UCSD-AML1 (cell line): Measurements from ENCODE around the gene SPAG9.

Experiments used
- DNase-seq: peaks from one replicate; lab custom pipeline; 2025; ENCODE audit not compliant: unreplicated experiment; lab: John Stamatoyannopoulos, UW

SPAG9 gene

GRCh38 chr17:51120739-51121619, at the start of gene SPAG9:
Gene SPAG9 (minus strand): TSS chr17:51120868. CDS start chr17:51120656, 212 bp downstream.
- DNase-seq = peak; percentile 97

DNA sequence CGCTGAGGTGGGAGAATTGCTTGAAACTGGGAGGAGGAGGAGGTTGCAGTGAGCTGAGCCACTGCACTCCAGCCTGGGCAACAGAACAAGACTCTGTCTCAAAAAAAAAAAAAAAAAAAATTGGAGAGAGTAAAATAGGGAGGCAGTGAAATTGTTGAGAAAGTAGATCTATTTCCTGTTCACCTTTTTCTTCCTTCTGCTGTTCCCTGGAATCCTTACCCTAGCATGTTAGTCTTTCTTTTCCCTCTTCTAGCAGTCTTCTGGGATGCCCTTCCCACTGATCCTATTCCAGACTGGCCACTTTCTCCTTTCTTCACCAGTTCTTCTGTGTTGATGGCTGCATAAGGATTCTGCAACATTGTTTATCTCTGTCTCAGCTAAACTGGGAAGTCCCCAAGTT, 48.7 kb upstream of the SPAG9 start:
- DNase-seq = no peak

DNA sequence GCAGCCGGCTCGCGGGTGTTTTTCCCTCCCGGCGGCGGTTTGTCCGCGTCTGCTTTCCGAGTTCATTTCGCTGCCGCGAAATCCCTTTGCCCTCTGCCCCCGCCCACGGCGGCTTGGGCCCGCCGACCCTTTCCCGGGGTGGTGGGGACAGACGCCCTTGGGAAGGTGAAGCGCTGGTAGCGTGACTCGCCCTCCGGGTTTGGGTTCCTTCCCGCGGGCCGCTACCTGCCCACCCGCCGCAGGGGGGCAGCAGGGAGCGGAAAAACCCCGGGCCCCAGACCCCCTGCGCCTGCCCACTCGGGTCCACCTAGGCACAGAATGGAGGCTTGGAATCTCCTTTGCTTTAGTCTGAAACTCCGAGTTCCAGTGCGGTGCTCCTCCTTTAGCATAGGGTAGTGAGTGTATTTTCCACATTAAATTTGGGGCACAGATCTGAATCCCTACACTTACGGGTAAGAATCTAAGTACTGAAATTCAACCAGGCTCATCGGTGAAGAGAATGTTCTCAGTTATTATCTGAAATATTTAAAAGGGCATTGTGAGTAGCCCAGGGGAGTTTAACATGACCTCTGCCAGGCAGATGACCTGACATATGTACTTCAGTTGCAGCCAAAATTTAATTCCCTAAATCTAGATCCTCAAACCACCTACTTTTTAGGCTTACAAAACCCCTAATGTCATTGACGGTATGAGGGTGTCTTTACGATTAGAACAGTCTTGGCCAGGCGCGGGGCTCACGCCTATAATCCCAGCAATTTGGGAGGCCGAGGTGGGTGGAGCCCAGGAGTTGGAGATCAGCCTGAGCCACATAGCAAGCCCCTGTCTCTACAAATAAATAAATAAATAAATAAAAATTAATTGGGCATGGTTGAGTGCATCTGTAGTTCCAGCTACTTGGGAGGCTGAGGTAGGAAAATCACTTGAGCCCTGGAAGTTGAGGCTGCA, 46.6 kb upstream of the SPAG9 start:
- DNase-seq = peak; percentile 80

- DNase-seq = peak; percentile 88
Measured at GRCh38 chr17:51166198-51166986, 45.7 kb upstream of the SPAG9 start, which contains the start of gene NME2. Gene NME2 (plus strand): TSS chr17:51166411. CDS start chr17:51166831, 420 bp downstream.

DNA sequence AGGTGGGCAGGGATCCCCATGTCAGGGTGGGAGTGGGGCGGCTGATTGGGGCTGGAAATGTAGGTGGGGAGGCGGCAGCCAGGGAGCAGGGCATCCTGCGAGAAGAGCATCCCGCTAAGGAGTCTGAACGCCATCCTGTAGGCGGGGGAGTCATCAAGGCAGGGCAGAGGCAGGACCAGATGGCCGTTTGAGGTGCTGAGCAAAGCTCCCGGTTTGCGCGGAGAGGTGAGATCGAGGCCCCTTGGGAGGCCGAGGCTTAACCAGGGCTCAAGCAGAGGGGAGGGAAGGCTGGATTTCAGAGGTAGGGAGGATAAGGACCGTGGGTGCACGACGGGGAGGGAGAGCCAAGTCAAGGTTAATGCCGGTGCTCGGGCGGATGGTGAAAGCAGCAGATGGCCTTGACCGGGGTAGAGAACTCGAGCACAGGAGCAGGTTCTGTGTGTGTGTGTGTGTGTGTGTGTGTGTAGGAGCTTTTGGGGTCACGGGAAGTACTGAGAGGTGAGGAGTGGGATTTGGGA, 45.1 kb upstream of the SPAG9 start:
- no peak for DNase-seq

- no peak for DNase-seq
Measured at GRCh38 chr17:51164911-51165679, 44.4 kb upstream of the SPAG9 start.

- DNase-seq = no peak
Measured at GRCh38 chr17:51161541-51161940, 40.9 kb upstream of the SPAG9 start.

DNA sequence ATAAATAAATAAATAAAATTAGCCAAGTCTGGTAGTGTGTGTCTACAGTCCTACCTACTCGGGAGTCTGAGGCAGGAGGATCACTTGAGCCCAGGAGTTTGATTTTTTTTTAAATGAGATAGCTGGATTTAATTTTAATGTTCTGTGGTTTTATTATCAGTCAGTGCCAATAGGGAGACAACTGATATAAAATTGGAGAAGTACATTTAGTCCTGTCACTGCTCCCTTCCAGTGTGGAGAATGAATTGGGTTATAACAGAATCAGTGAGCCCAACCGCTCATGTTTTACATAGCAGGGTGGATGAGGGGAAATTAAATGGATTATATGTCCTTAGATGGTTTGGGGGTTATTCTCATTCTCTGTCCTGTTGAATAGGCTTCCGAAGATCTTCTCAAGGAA, 38.9 kb upstream of the SPAG9 start:
- DNase-seq = no peak

DNA sequence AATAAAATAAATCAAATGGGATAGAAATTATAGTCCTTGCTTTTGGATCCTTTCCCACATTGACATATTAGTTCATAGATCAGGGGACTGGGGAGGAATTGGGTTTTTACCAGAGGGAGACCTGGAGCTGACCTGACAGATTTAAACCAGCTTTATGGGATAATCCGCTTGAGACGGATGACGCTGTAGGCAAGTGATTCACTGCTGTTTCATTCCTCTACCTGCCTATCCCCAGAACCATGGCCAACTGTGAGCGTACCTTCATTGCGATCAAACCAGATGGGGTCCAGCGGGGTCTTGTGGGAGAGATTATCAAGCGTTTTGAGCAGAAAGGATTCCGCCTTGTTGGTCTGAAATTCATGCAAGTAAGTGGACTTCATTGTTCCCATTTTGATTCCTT, 34.7 kb upstream of the SPAG9 start:
- DNase-seq = no peak

DNA sequence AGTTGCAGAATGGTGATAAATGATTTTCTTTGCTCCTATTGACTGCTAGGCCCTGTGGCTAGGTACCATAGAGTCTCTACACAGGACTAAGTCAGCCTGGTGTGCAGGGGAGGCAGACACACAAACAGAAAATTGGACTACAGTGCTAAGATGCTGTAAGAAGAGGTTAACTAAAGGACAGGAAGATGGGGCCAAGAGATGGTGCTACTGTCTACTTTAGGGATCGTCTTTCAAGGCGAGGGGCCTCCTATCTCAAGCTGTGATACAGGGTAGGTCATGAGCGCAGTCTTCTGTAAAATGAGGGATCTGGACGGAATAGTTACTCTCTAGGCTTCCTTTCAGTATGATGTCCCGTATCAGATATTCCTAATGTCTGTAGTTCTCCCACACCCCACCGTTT, 33.5 kb upstream of the SPAG9 start:
- no peak for DNase-seq

- peak; percentile 96 for DNase-seq
Measured at GRCh38 chr17:51153210-51154072, 32.8 kb upstream of the SPAG9 start, which contains the start of gene NME1. Gene NME1 (plus strand): TSS chr17:51153559. CDS start chr17:51155655, 2,096 bp downstream.

- no peak for DNase-seq
Measured at GRCh38 chr17:51152766-51153209, 32.1 kb upstream of the SPAG9 start.

- DNase-seq = no peak
Measured at GRCh38 chr17:51150932-51151331, 30.3 kb upstream of the SPAG9 start.

- DNase-seq = no peak
Measured at GRCh38 chr17:51149163-51149562, 28.5 kb upstream of the SPAG9 start.

- no peak for DNase-seq
Measured at GRCh38 chr17:51147650-51148049, 27.0 kb upstream of the SPAG9 start.

DNA sequence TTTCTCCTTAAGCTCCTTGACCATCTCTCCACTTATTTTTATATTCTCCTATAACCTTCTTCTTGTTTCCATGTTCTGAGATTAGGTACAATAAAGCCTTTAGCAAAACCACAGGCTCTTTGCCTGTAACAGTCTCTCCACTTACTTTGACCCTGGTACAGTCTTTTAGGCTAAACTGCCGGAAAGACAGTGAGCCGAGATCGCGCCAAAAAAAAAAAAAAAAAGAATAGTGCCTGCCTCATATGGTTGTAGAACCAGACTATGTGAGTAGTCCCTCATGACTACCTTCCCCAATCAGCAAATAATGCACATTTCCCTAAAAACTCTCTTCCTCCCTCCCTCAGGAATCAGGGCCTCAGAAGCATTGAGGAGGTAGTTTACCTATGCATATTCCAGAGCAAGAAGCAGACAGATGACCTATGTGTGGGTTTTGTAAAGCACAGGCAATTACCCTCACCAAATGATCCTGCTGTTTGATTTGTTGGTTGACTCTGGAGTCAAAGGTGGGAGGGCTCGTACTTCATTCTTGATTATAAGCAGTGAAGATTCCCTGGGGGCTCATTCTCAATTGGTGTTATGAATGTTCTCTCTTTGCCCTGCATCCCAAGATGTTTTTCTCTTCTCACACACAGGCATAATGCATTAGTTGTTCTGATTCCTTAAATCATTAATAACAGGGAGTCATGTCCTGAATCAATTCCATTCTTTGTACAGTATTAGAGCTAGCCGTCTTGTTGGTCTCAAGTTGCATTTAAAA, 23.8 kb upstream of the SPAG9 start:
- no peak for DNase-seq

GRCh38 chr17:51142597-51142996, 21.9 kb upstream of the SPAG9 start:
- no peak for DNase-seq

DNA sequence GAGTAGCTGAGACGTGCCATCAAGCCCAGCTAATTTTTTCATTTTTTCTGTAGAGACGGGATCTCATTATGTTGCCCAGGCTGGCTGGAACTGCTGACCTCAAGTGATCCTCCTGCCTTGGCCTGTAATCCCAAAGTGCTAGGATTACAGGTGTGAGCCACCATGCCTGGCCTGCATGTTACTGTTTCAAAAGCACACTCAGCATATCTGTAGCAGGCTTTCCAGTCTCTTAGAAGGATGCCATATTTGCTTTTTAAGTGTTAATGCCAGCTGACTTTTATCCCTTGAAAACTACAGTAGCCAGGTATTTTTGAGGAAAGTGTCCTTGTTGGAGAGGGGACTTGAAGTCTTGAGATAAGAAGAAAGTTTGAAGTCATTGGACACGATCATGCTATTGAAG, 15.3 kb upstream of the SPAG9 start:
- DNase-seq = no peak
